Fibroblast of skin of left quadriceps (primary cell): ENCODE measurements around the gene OR1B1.
"Not testable (repeated sequence)": the region's sequence is repeated elsewhere in the genome, so short reads cannot be mapped to it uniquely, and the experiment has no call there.

Source experiments
- DNase-seq, 2 experiments: peaks; one replicate each; pipeline ENCODE4 v3.0.0-alpha.2; 2013; ENCODE audit warnings: low read depth in 2 of 2

The OR1B1 gene

GRCh38 chr9:122657527-122657926, at the start of gene OR1B1:
Gene OR1B1 (minus strand): TSS chr9:122657627.
- no peak for DNase-seq

GRCh38 chr9:122695696-122696095, 38.3 kb upstream of the OR1B1 start:
- no peak for DNase-seq

GRCh38 chr9:122684851-122685250, 27.4 kb upstream of the OR1B1 start:
- no peak for DNase-seq

GRCh38 chr9:122672481-122672880, 15.1 kb upstream of the OR1B1 start:
- no peak for DNase-seq

GRCh38 chr9:122661416-122661815, 4.0 kb upstream of the OR1B1 start, which contains the start of gene OR1L1:
Gene OR1L1 (plus strand): TSS chr9:122661716. CDS start chr9:122661716, 0 bp downstream.
- no peak for DNase-seq

GRCh38 chr9:122656378-122656777, 1.0 kb downstream of the OR1B1 start:
- no peak for DNase-seq

- DNase-seq = no peak
Observed at GRCh38 chr9:122642226-122642625, 15.2 kb downstream of the OR1B1 start.

GRCh38 chr9:122619996-122620395, 37.4 kb downstream of the OR1B1 start:
- DNase-seq = no peak

GRCh38 chr9:122614362-122614761, 43.1 kb downstream of the OR1B1 start, which contains the start of gene OR1Q1:
Gene OR1Q1 (plus strand): TSS chr9:122614738. CDS start chr9:122614738, 0 bp downstream.
- DNase-seq = no peak

GRCh38 chr9:122609804-122610203, 47.6 kb downstream of the OR1B1 start:
- no peak for DNase-seq

GRCh38 chr9:122606587-122606986, 50.8 kb downstream of the OR1B1 start:
- DNase-seq = no peak

GRCh38 chr9:122605691-122606090, 51.7 kb downstream of the OR1B1 start:
- no peak for DNase-seq

GRCh38 chr9:122583284-122583683, 74.1 kb downstream of the OR1B1 start, which contains the start of gene OR1L8:
Gene OR1L8 (minus strand): TSS chr9:122583384. CDS start chr9:122568477, 14,907 bp downstream.
- not testable (repeated sequence) for DNase-seq

- no peak for DNase-seq
Observed at GRCh38 chr9:122580360-122580759, 77.1 kb downstream of the OR1B1 start.

GRCh38 chr9:122579874-122580273, 77.6 kb downstream of the OR1B1 start:
- DNase-seq = no peak
